Activated T-cell treated with anti-CD3 and anti-CD28 coated beads, Interleukin-2, amount 50 U/mL, for 1 hour (primary cell): Measurements from ENCODE around the gene GTSF1L.
"Not testable (repeated sequence)": the region's sequence is repeated elsewhere in the genome, so short reads cannot be mapped to it uniquely, and the experiment has no call there.

Experiments
- DNase-seq: peaks from one replicate; pipeline ENCODE4 v3.0.0-alpha.2; 2020

The GTSF1L gene

GRCh38 chr20:43726811-43727338, at the start of gene GTSF1L:
GTSF1L (minus strand) TSS chr20:43727002; CDS start chr20:43726694, 308 bp downstream.
- no peak for DNase-seq

- DNase-seq, result no peak
Measured at GRCh38 chr20:43774754-43775153, 48.0 kb upstream of the GTSF1L start.

- DNase-seq, result no peak
Measured at GRCh38 chr20:43771503-43772190, 44.8 kb upstream of the GTSF1L start.

- DNase-seq, result no peak
Measured at GRCh38 chr20:43770342-43770741, 43.5 kb upstream of the GTSF1L start.

- no peak for DNase-seq
Measured at GRCh38 chr20:43767686-43768474, 41.1 kb upstream of the GTSF1L start.

GRCh38 chr20:43766917-43767316, 40.1 kb upstream of the GTSF1L start:
- DNase-seq, result no peak

- no peak for DNase-seq
Measured at GRCh38 chr20:43766385-43766784, 39.6 kb upstream of the GTSF1L start.

- no peak for DNase-seq
Measured at GRCh38 chr20:43765916-43766315, 39.1 kb upstream of the GTSF1L start.

GRCh38 chr20:43762911-43763310, 36.1 kb upstream of the GTSF1L start:
- DNase-seq, result no peak

- no peak for DNase-seq
Measured at GRCh38 chr20:43761386-43762340, 34.9 kb upstream of the GTSF1L start.

GRCh38 chr20:43757888-43758287, 31.1 kb upstream of the GTSF1L start:
- not testable (repeated sequence) for DNase-seq

- no peak for DNase-seq
Measured at GRCh38 chr20:43755851-43756250, 29.0 kb upstream of the GTSF1L start.

GRCh38 chr20:43755390-43755789, 28.6 kb upstream of the GTSF1L start:
- DNase-seq, result no peak

GRCh38 chr20:43752561-43753301, 25.9 kb upstream of the GTSF1L start:
- no peak for DNase-seq

GRCh38 chr20:43752051-43752360, 25.2 kb upstream of the GTSF1L start:
- no peak for DNase-seq

- no peak for DNase-seq
Measured at GRCh38 chr20:43751167-43752050, 24.6 kb upstream of the GTSF1L start.

GRCh38 chr20:43750774-43751166, 24.0 kb upstream of the GTSF1L start:
- no peak for DNase-seq

GRCh38 chr20:43749734-43750294, 23.0 kb upstream of the GTSF1L start:
- peak; percentile 88 for DNase-seq

GRCh38 chr20:43748274-43748673, 21.5 kb upstream of the GTSF1L start:
- no peak for DNase-seq

GRCh38 chr20:43746344-43747137, 19.7 kb upstream of the GTSF1L start:
- no peak for DNase-seq
